ENCODE measurements around the gene ALG1.

ALG1 gene, protein sequence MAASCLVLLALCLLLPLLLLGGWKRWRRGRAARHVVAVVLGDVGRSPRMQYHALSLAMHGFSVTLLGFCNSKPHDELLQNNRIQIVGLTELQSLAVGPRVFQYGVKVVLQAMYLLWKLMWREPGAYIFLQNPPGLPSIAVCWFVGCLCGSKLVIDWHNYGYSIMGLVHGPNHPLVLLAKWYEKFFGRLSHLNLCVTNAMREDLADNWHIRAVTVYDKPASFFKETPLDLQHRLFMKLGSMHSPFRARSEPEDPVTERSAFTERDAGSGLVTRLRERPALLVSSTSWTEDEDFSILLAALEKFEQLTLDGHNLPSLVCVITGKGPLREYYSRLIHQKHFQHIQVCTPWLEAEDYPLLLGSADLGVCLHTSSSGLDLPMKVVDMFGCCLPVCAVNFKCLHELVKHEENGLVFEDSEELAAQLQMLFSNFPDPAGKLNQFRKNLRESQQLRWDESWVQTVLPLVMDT

DNA sequence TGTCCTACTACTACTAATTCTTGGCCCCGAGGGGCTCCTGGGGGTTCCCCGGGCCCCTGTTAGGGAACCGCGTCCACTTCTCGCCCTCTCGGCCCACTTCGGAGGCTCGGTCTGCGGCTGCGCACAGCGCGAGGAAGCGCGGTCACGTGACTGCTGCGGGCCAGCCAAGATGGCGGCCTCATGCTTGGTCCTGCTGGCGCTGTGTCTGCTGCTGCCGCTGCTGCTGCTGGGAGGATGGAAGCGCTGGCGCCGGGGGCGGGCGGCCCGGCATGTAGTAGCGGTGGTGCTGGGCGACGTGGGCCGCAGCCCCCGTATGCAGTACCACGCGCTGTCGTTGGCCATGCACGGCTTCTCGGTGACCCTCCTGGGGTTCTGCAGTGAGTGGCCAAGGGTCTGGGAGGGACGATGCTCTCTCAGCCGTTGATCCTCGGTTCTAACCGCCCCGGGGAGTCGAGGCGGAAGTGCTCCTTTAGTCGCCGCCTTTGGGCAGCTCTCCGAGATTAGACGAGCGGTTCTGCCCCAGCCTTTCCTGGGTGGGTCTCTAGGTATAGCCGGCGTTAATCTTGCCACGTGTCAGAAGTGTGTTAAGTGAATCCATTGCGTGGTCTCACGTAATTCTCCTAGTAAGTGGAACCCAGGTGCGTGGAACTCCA lies at the start of gene ALG1:
TSS of gene ALG1 (plus strand) at position 163 of the 653 bp plus-strand sequence. CDS start at position 170, 7 bp downstream.
- DNase-seq (ENCODE audit: low read depth): peak; percentile 85

DNA sequence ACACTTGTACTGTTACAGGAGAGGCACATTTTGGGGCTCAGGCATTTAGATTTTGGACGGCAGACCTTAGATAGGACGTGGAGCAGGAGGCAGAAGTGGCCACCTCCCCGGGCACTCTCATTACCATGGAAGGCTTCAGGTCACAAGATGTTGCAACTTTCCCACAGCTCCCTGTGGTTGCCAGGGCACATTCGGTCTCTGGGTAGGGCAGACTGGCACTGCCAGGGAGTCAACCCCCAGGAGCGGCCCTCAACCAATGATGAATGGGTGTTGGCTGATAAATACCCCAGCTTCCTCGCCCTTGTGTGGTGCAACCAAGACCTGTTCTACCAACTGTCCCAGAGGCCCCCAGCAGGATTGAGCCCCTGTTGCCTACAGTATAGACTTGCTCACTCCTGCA lies 49.1 kb upstream of the ALG1 start:
- DNase-seq (ENCODE audit: low read depth): no peak

DNA sequence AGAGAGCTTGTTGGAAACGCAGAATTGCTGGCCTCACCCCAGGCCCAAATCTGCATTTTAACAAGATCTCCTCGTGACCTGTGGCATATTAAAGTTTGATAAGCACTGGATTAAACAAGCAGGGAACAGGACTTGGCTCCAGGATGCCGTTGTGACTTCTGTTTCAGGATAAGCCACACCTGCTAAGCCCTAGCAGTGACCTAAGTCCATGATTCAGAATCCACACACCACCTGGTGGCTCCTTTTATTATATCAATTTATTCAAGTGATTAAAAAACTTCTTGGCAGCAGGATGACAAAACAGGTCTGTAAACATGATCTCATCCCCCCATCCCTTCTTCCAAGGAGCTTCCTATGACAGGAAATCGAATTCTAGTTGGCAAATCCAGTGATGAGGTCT lies 47.0 kb upstream of the ALG1 start:
- peak; percentile 56 for DNase-seq (ENCODE audit: low read depth)

DNA sequence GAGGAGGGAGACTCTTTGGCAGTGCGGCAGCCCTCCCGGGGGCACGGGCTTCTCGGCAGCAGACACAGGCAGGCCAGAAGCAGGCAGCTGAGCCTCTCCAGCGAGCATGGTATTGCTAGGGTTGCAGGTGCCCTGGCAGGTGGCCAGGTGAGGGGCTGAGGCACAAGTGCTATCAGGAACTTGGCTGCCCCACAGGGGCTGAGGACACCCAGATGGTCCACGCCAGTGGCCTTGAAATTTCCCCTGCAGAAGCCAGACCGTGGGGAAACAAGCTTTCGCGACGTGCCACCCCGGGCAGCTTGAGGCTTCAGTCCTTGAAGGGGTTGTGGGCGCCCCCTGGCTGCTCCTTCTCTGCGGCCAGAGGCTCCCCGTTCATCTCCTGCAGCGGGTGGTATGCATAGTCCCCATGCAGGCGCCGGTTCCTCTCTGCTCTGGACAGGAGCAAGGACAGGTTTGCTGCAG lies 46.4 kb upstream of the ALG1 start:
- peak; percentile 16 for DNase-seq (ENCODE audit: low read depth)

DNA sequence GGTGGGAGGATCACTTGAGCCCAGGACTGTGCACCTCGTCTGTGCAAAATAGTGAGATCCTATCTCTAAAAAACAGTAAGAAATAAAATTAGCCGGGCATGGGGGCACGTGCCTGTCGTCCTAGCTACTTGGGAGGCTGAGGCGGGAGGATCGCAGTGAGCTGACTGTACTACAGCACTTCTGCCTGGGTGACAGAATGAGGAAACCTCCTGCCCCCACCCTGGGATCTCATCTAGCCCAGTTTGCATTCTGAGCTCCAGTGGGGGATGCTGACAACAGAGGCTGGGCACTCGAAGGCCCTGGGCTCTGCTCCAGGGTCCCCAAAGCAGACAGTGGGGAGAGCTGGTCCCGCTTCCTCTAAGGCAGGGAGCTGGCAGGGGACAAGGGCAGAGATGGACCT lies 45.0 kb upstream of the ALG1 start:
- no peak for DNase-seq (ENCODE audit: low read depth)

DNA sequence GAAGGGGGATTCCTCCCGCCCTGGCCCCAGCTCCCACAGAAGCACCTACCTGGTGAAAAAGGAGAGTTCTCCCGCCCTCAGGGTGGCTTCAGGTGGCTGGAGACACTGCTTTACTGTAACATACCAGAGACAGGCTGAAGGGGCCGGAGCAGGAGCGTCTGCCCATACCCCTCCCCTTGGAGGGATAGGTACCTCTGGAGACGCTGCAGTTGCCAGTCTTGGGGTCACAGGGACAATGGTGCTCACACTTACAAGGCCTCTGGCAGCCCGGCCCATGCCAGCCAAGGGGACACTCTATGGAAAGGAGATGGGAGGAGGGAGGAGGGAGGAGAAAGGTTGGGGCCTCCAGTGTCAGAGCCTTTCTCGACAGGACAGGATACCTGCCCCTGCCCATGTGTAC lies 44.6 kb upstream of the ALG1 start:
- DNase-seq (ENCODE audit: low read depth): no peak

DNA sequence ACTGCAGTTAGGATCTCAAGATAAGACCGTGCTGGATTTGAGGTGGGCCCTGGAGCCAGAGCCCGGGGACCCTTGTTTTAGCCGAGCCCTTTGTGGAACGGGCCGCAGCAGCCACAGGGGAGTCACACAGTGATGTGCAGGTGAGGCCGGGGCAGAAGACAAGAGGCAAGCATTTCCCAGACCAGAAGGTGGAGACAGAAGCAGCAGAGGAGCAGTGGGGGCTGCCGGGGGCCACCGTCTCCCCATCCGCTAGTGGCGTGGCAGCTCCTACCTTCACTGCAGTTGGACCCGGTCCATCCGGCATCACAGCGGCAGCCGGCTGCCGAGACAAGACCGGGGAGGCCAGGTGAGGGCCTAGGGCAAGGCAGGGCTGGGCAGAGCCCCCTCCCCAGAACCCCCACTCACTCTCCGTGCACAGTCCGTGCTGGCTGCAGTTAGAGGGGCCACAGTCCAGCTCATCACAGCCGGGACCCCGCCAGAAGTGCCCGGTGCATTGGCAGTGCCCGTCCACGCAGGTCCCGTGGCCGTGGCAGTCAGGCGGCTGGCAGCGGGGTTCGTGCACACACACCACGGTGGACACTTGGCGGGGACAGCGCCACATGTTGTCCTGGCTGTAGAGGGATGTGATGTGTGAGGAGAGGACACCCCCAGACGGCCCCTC lies 43.9 kb upstream of the ALG1 start:
- DNase-seq (ENCODE audit: low read depth): no peak

DNA sequence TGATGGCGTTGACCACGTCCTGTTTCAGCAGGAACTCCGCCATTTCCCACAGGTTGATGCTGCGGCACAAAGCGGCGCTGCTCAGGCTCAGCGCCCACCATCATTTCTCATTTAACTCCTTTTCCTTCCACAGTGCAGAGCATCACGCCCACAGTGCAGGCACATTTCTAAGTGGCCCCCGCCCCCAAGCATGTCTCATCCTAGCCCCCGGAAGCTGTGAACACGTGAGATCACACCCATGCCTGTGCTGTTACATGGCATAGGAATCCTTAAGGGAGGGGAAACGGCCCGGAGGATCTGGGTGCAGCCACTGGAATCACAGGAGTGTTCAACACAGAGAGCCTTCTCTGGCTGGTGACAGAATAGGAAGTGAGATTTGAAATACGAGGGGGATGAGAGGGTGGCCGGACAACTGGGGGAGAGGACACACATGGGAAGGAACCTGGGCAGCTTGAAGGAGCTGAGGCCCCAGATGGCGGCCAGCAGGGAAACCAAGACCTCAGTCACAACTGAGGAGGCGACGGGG lies 42.6 kb upstream of the ALG1 start:
- no peak for DNase-seq (ENCODE audit: low read depth)

DNA sequence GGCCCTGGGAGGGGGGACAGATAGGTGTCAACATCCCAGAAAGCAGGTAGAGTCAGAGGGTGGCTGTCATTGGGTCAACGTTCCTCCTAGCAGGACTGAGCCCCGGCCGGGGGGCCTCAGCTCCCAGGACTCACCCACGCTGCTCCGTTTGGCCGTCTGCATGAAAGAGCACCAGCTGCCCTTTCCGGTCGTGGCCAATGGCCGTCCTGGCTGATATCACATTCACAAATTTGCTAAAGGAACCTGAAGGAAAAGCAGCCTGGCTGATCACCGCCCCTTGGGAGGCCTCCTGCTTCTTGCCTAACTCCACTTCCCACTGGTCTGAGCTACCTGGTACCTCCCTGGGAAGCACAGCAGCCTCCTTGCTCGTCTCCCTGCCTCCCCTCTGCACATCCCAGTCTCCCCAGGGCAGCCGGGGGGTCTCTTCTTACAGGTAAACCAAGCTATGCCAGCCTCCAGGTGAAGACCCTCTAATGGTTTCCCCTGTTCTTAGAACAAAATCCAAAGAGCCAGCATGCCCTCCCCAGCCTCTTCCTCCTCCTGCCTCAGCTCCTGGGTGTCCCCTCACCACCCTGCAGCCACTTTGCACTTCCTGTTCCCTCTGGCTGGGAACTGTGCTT lies 41.3 kb upstream of the ALG1 start:
- no peak for DNase-seq (ENCODE audit: low read depth)

DNA sequence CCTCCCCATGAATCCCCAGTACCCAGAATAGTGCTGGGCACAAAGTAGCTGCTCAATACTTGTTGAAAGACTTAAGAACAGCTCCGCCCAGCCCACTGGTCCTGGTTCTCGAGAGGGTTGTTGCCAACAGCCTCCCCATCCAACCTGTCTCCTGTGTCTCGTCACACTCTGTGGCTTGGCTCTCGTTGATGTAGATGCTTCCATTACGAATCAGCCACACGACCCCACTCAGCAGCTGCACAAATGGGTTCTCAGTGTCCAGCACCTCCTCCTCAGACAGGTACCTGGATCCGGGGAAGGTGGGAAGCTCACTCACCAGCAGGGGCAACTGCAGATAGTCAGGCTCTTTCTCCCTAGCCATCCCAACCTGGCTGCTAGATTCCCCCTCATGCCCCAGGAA lies 40.0 kb upstream of the ALG1 start:
- DNase-seq (ENCODE audit: low read depth): no peak

DNA sequence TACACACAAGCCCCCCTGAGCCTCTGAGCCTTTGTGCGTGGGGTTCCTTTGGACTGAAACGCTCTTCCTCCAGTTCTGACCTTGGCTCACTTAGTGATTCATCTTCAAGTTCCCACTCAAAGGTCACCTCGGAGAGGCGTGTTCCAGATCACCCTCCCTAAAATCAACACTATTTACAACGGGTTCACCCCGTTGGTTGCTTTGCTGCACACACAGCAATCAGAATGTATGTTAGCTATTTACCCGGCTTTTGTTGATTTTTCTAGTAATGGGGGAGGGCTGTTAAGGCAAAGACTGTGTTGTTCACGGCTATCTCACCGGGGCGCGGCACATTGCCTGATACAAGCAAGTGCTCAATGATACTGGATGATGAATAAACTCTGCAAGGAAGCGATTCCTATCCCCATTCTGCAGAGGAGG lies 38.9 kb upstream of the ALG1 start:
- DNase-seq (ENCODE audit: low read depth): no peak

DNA sequence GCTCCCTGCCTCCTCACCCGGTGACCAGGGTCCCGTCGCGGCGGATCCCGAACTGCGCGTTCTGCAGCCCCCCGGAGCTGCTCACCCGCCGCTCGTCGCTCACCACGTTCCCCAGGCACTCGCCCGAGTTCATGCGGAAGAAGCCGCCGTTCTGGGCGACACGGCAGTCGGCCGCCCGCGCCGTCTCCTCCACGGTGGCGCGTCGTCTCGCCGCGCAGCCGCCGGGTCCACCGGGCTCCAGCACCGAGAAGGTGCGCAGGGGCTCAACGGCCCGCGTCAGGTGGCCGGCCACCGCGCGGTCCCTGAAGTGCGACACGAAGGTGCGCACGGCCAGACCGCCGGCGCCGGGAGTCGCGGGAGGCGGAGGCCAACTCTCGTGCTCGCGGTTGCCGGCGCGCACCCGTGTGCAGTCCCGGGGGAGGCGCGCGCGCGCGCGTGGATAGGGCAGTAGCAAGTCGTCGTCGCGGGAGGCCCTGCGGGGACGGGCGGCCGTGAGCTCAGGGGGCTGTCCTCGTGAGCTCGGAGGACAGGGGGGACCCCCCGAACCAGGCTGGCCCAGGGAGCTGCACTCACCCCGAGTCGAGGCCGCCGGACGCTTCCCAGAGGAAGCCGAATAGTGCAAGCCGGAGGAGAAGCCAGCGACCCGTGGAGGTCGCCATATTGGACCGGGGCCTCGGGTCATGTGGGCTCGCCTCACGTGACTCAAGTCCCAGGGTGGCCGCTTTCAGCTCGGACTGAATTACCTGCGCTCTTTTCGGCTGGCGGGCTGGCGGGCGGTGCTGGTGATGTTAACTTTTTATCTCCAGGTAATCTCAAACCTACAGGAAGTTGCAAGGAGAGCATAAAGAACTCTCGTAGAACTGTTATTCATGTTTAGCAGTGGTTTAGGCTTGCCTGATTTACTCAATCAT lies 38.1 kb upstream of the ALG1 start, which contains the start of gene NAGPA:
TSS of gene NAGPA (minus strand) at position 680 of the 911 bp plus-strand sequence. CDS start at position 659, 21 bp downstream.
- peak; percentile 82 for DNase-seq (ENCODE audit: low read depth)

DNA sequence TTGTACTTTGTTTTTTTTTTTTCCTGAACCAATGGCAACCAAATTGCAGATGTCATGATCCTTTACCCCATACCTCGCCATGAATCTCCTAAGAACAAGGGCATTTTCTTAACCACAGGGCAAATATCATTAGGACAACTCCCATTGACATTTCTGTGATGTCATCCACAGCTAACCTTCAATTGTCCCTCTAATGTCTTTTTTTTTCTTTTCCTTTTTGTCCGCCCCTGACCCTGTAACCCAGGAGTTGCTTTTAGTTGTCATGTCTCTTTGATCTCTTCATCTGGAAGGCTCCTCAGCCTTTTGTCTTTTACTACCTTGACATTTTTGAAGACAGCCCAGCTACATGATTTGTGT lies 37.5 kb upstream of the ALG1 start:
- DNase-seq (ENCODE audit: low read depth): no peak

DNA sequence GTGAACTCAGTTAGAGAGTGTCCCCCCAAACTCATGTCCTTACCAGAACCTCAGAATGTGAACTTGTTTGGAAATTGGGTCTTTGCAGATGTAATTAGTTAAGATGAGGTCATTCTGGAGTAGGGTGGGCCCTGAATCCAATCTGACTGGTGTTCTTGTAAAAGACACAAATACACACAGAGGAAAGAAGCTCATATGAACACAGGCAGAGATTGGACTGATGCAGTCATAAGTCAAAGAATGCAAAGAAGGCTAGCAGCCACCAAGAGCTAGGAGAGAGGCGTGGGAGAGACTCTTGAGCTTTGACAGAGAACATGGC lies 35.8 kb upstream of the ALG1 start:
- DNase-seq (ENCODE audit: low read depth): no peak

DNA sequence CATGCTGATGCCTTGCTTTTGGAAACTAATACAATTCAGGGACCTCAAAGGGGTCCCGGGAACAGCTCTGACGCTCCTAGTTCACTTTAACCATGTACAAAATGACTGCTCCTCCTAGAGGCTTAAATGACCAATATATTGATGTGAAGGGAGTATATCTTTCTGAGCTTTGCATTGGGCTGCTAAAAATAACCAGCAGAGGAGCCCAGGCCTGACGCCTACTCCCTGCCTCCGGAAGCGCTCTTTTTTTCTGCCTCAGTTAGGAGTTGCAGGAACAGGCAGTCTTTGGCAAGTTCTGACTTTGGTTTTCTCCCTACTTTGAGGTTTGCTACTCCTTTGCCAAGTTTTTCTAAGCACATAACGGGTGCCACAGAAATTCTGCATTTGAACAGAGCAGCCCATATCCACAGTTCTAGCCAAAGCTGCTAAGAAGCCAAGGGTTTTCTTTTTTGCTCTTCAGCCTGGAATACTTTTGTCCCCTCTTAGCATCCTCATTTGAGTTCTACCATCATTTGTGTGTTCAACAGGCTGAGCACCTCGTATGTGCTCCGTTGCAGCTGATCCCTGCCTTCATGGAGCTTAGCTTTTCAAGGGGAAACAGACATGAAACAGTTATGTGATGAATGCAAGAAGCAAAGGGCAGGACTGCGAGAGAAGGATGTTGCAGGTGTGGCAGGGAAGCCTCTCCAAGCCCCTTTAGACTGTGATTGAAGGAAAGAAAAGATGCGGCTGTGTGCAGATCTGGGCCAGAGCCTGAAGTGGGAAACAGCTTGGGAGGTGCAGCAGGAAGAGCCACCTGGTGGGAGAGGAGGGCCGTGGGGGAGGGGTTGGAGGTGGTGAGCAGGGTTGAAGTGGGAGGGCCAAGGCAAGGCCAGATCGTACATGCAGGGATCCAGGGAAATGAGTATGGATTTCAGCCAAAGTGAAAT lies 35.2 kb upstream of the ALG1 start:
- DNase-seq (ENCODE audit: low read depth): no peak

DNA sequence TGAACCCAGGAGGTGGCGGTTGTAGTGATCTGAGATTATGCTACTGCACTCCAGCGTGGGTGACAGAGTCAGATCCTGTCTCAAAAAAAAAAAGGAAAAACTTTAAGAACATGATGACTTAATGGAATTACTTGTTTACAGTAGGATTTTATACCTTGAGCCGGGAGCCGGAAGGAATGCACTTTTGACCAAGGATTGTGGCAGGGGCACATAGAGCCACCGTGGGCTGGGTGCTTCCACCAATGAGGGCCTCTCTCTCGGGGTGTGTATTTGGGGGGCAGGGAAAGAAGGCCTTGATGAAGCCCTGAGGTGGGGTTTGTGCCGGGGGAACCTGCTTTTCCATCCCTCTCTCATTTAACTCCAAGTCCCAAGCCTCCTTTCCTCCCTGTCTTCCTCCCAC lies 31.2 kb upstream of the ALG1 start:
- no peak for DNase-seq (ENCODE audit: low read depth)

DNA sequence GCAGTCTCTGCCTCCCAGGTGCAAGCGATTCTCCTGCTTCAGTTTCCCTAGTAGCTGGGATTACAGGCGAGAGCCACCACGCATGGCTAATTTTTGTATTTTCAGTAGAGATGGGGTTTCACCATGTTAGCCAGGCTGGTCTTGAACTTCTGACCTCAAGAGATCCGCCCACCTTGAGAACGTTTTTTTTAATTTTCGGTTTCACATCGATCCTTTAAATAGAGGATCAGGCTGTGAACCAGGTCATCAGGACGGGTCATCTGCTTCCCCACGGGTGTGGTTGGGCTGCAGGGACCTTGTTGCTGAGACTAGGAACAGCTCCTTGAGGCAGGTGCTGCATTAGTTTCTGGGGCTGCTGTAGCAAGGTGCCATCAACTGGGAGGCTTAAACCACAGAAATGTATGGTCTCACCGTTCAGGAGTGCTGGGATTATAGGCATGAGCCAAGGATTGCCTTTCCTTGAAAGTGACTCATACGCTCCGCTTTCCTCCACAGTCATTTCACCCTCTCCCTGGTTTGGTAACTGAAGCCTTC lies 30.0 kb upstream of the ALG1 start:
- peak; percentile 79 for DNase-seq (ENCODE audit: low read depth)

DNA sequence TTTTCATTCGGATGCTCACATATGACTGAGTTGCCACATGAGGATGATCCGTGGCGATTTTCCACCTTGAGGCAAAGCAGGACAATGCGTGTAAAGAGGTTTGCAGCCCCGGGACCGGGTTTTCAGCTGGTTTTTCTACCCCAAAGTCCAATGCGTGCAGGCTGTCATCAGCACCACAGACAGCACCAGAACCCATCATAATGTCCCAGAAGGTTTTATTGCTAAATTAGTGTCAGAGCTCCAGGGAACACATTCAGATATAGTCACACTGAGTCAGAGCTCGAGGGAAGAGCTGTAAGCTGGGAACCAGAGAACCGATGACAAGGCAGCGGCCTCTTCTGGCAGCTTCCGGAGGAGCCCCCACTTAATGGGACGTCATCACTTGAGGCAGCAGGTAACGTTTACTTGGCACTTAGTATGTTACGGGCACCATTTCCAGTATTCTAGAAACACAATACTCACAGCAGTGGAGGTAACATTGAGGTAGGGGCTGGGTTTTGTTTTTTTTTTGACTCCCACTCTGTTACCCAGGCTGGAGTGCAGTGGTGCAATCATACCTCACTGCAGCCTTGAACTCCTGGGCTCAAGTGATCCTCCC lies 29.0 kb upstream of the ALG1 start:
- DNase-seq (ENCODE audit: low read depth): peak; percentile 77

DNA sequence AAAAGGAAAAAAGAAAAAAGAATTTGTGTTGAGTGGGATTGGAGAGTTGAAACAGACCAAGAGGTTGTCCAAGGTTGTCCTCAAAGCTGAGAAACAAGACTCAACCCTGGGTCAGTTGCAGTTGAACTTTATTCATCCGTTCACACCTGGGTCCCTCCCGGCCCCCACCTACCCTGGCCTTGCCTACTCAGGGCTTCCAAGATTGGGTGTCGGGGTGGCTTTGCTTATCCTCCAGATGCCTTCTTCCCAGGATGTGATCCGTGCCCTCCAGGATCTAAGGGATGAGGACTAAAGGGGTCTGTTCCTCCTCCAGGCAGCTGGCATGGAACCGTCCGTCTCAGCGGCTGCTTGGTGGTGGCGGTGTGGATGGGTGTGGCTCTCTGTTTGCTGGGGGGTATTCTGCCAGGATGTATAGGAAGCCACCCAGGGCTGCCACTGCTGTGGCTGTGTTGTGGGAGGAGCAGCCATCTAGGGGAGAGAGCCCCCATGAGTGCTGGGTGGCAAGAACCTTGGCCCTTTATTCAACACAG lies 27.6 kb upstream of the ALG1 start:
- no peak for DNase-seq (ENCODE audit: low read depth)

All from ELR (cell line).